ENCODE measurements around the gene PIP5K1A.

The PIP5K1A gene

DNA sequence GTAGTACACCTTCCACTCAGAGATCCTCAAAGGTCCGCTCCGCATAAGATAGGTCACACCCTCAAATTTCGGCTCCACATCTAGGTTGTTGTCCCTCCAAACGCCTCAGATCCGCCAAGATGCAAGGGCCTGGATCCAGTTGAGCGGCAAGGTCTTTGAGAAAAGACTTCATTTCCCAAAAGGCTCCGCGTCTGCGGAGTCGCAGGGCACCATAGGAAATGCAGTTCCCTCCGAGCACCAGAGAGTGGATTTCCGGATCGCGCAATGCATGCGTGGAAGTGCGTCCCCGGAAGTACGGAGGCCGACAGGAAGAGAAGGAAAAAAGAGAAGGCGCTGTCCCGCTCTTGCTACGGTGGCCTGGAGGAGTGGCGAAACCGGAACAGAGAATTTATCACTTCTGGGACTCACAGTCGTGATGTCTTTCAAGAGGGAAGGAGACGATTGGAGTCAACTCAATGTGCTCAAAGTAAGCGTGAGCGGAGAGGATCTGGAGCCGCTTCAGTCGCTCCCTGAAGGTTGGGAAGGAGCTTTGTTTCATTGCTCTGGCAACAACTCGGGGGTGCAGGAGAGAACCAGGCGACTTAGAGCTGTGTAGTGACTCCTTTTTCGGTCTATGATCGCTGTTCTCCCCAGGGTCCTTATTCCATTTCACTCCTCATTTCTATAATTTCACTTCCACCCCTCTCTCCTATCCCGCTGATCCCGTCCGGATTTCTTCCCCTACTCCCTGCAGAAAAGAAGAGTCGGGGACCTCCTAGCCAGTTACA is 32.4 kb upstream of the PIP5K1A start, which contains the start of the genes LYSMD1 and SCNM1:
Gene LYSMD1, minus strand, starts transcription at position 165 of the 767 bp plus-strand sequence. CDS start 644 bp downstream, outside the sequence.
Gene SCNM1, plus strand, starts transcription at position 407 of the 767 bp plus-strand sequence. Its CDS starts 9 bp downstream, at position 416.
- Histone ChIP-seq H3K27me3 (ENCODE audit: insufficient read depth, low read depth) (no peaks in the 10 kb centered on the region), H3K9ac (peak within 1 kb of the TSS; percentile 62), H3K4me3 (IDR thresholded peaks at IDR 0.05; ENCODE audit: insufficient read depth, low read depth, low read length) (peak within 1 kb of the TSS; percentile 100), H3K79me2 (ENCODE audit: insufficient read depth, low read depth) (peaks cover 17% of the 10 kb centered on the region), H3K4me2 (peak within 1 kb of the TSS; percentile 91), H3K4me1 (ENCODE audit: low read depth, poor library complexity, severe bottlenecking) (peaks cover 24% of the 10 kb centered on the region), H2AFZ (ENCODE audit: low read depth) (peak within 1 kb of the TSS; percentile 90), H4K20me1 (ENCODE audit: insufficient read depth) (no peaks in the 10 kb centered on the region), H3K36me3 (ENCODE audit: insufficient read depth) (peaks cover 7% of the 10 kb centered on the region; the same call in 1 of the 2 replicates), H3K27ac (peak within 1 kb of the TSS; percentile 31)
- TF ChIP-seq, protein P1, sequence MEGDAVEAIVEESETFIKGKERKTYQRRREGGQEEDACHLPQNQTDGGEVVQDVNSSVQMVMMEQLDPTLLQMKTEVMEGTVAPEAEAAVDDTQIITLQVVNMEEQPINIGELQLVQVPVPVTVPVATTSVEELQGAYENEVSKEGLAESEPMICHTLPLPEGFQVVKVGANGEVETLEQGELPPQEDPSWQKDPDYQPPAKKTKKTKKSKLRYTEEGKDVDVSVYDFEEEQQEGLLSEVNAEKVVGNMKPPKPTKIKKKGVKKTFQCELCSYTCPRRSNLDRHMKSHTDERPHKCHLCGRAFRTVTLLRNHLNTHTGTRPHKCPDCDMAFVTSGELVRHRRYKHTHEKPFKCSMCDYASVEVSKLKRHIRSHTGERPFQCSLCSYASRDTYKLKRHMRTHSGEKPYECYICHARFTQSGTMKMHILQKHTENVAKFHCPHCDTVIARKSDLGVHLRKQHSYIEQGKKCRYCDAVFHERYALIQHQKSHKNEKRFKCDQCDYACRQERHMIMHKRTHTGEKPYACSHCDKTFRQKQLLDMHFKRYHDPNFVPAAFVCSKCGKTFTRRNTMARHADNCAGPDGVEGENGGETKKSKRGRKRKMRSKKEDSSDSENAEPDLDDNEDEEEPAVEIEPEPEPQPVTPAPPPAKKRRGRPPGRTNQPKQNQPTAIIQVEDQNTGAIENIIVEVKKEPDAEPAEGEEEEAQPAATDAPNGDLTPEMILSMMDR (conservative IDR thresholded peaks at IDR 0.05; ENCODE audit: low read depth, low read length): peak; percentile 24; the same call in 1 of the 2 replicates

- peak overlapping the region; percentile 90 for H2AFZ ChIP-seq (ENCODE audit: low read depth)
- H4K20me1 ChIP-seq (ENCODE audit: insufficient read depth): no peaks in the 10 kb centered on the region
- H3K4me2 ChIP-seq: peak overlapping the region; percentile 84
Measured at GRCh38 chr1:151166505-151166956, 31.8 kb upstream of the PIP5K1A start.

DNA sequence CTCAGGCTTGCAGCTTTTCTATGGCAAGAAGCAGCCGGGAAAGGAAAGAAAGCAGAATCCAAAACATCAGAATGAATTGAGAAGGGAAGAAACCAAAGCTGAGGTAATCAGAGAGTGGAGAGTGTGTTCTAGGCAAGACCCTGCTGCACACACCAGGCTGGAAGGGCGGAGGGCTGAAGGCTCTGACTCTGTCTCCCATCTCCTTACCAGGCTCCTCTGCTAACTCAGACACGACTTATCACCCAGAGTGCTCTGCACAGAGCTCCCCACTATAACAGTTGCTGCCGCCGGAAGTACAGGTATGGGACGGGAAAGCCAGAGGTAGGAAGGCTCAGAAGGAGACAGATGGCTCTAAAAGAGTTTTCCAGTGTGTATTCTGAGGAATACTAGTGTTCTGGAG is 31.2 kb upstream of the PIP5K1A start:
- TF ChIP-seq, protein P1 (conservative IDR thresholded peaks at IDR 0.05; ENCODE audit: low read depth, low read length): no peak
- Histone ChIP-seq H3K4me2 (peak overlapping the region; percentile 84), H2AFZ (ENCODE audit: low read depth) (no peak overlapping the region), H3K79me2 (ENCODE audit: insufficient read depth, low read depth) (peaks cover 17% of the 10 kb centered on the region), H4K20me1 (ENCODE audit: insufficient read depth) (no peaks in the 10 kb centered on the region), H3K36me3 (ENCODE audit: insufficient read depth) (peaks cover 7% of the 10 kb centered on the region; the same call in 1 of the 2 replicates), H3K27ac (no peak overlapping the region), H3K4me1 (ENCODE audit: low read depth, poor library complexity, severe bottlenecking) (peaks cover 24% of the 10 kb centered on the region), H3K4me3 (IDR thresholded peaks at IDR 0.05; ENCODE audit: insufficient read depth, low read depth, low read length) (peak overlapping the region; percentile 100), H3K9ac (peak overlapping the region; percentile 62; the same call in 1 of the 2 replicates), H3K27me3 (ENCODE audit: insufficient read depth, low read depth) (no peaks in the 10 kb centered on the region)

More at GRCh38 chr1:151166505-151166956, 31.8 kb upstream of the PIP5K1A start:
- Histone ChIP-seq H3K4me3 (IDR thresholded peaks at IDR 0.05; ENCODE audit: insufficient read depth, low read depth, low read length) (peak overlapping the region; percentile 100), H3K27me3 (ENCODE audit: insufficient read depth, low read depth) (no peaks in the 10 kb centered on the region), H3K9ac (peak overlapping the region; percentile 62), H3K79me2 (ENCODE audit: insufficient read depth, low read depth) (peaks cover 17% of the 10 kb centered on the region), H3K36me3 (ENCODE audit: insufficient read depth) (peaks cover 7% of the 10 kb centered on the region; the same call in 1 of the 2 replicates), H3K4me1 (ENCODE audit: low read depth, poor library complexity, severe bottlenecking) (peaks cover 24% of the 10 kb centered on the region), H3K27ac (peak overlapping the region; percentile 31)
- TF ChIP-seq, protein P1 (conservative IDR thresholded peaks at IDR 0.05; ENCODE audit: low read depth, low read length): 0 out of 2 replicates have a peak, but pooled peaks have one; percentile 1

GRCh38 chr1:151171190-151171589 is 27.2 kb upstream of the PIP5K1A start:
- TF ChIP-seq, protein P1 (conservative IDR thresholded peaks at IDR 0.05; ENCODE audit: low read depth, low read length): no peak
- Histone ChIP-seq H3K4me1 (ENCODE audit: low read depth, poor library complexity, severe bottlenecking) (peaks cover 14% of the 10 kb centered on the region), H3K36me3 (ENCODE audit: insufficient read depth) (peaks cover 7% of the 10 kb centered on the region; the same call in 1 of the 2 replicates)

More at GRCh38 chr1:151171190-151171589, 27.2 kb upstream of the PIP5K1A start:
- H3K9ac ChIP-seq: no peak overlapping the region
- no peaks in the 10 kb centered on the region for H4K20me1 ChIP-seq (ENCODE audit: insufficient read depth)
- no peak overlapping the region for H3K4me3 ChIP-seq (IDR thresholded peaks at IDR 0.05; ENCODE audit: insufficient read depth, low read depth, low read length)
- H3K27me3 ChIP-seq (ENCODE audit: insufficient read depth, low read depth): no peaks in the 10 kb centered on the region
- peaks cover 15% of the 10 kb centered on the region for H3K79me2 ChIP-seq (ENCODE audit: insufficient read depth, low read depth)
- H2AFZ ChIP-seq (ENCODE audit: low read depth): no peak overlapping the region
- H3K27ac ChIP-seq: no peak overlapping the region
- H3K4me2 ChIP-seq: no peak overlapping the region
